HG02642 (cell line): ENCODE measurements around the gene PASD1.
"Not testable (repeated sequence)": the region's sequence is repeated elsewhere in the genome, so short reads cannot be mapped to it uniquely, and the experiment has no call there.

Experiments used
- ATAC-seq: cut with Tn5 transposase; IDR thresholded peaks from one replicate; pipeline ENCODE4 v1.9.1; 2021; ENCODE audit warnings: mild to moderate bottlenecking; ENCODE audit not compliant: unreplicated experiment, poor library complexity

PASD1 gene

DNA sequence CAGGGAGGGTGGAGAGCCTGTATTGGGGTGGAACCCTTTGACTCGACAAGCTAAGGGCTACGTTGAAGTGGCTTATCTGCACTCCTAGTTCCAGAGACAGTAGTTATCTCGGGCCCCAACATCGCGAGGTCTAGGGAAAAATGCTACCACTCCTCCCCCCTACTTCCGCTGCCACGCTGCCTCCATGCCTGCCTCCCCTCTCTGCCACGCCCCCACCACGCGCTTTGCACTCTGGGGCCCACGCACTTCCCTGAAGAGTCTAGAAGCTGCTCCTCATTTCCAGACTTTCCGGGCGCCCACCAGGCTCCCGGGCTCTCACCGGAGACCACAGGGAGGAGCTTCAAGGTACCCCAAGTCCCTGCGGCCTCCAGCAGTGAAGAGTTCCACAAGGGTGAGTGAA is at the start of gene PASD1:
Gene PASD1, plus strand, starts transcription at position 227 of the 400 bp plus-strand sequence. CDS start 37,879 bp downstream, outside the sequence.
- no peak for ATAC-seq

DNA sequence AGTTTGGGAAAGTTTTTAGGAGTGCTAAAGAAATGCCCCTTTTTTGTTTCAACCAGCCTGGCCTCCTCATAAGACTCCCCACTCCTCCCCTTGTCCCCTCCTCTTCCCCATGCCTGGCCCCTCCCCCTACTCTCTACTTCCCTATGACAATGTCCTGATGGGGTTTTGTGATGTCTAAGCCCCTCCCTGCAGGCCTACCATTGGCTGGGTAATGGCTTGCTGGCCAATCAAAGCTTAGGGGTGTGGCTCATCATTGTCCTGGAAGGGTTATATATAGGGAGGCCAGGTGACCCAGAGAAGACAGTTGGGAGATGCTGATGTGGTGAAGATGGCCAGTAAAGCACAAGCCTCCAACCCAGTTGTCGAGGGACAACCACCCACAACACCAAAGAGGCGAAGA is 48.2 kb upstream of the PASD1 start:
- no peak for ATAC-seq

DNA sequence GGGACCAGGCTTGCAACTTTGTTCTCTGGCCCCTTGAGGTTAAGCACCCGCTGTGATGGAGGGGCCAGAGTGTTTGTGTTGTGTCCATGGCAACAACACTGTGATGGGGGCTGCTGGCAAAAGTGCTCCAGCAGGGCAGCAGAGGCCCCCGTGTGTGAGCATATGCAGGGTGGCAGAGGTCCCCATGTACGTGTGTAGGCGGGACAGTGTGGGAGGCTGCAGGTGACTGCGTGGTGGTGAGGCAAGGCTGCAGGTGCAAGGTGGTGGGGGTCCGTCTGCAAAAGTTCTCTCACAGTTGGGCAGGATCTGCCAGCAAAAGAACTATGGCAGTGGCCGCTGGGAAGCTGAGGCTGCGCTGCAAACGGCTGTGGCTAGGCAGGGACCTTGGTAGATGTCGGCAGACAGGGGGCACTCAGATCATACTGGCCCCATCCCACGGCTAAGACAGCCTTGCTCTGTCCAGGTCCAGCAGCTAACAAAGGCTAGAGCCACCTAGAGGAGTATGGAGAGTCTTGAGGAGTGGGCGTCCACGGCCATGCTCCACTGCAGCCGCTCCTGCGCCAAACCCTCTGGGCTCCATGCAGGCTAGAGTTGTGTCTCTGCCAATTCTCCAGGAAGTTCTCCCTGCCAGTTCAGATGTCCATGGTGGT is 46.8 kb upstream of the PASD1 start:
- no peak for ATAC-seq

GRCh38 chrX:151517421-151517820 is 46.1 kb upstream of the PASD1 start:
- ATAC-seq, result no peak

GRCh38 chrX:151523351-151523750 is 40.1 kb upstream of the PASD1 start:
- ATAC-seq, result no peak

DNA sequence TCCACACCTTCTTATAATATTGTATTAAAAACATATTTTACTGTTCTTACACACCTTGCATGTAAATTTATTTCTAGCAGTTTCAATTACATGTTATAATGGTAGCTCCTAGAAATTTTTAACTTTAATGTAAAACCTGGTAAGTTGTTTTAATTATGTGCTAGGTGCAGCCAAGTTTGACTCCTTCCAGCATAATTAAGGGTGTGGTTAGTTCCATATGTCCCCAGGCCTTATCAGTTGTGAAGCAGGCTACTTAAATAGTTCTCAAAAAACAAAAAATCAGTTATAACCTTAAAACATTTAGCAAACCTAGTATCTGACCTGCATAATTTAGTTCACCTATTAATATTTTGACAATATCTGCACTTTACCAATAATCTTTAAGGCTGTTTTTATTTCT is 26.9 kb upstream of the PASD1 start:
- no peak for ATAC-seq

DNA sequence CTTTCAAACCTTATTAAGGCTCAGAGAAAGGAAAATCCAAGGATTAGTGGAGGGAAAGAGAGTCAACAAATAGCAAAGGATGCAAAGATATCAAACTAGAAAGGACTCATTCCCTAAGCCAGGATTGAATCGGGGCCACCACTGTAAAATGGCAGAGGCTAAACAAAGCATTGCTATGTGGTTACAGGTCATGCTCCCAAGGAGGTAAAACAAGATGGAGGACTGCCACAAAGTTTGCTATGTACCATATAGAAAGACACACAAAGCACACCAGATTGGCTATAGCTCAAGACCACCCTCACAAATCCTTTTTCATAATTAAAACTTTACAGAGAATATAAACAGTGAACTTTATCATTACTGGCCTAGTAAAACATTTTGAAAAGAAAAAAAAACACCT is 25.9 kb upstream of the PASD1 start:
- ATAC-seq, result no peak

DNA sequence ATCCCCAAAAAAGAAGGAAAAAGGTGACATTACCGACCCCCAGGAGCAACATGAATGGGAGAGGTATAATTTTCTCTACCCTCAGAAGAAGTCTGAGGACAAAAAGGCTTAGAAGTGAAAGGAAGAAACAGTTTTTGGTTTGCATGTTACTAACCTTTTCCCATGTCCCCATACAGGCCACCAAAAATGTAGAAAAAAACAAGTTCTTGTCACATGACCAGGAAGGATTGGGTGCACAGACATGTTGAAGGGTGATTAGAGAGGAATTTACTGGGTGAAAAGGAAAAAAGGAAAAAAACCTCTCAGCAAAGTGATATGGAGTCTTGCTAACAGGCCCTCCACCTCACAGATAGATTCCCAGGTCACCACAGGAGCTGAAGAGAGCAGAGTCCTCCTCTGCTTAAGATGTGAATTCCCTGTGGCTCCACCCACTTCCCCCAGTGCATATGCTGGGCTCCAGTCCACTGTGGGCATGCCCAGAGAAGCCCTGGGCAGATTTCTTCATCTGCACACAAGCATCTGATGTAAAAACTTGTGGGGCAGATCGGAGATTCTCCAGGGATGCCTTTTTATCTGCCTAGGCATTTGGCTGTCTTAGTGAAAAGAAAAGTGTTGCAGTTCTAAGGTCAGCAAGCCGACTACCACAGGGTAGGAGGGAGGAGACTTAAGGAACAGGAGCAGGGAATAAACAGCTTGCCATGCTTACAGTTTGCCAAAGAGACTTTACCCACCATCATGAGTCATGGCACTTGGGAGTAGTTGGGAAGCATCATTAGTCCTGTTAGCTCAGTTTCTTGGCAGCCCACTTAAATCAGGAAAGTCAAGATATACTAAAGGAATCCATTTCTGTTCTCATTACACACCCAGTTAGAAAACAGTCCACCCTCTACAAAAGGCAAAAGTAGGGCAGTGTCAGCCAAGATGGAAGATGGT is 25.0 kb upstream of the PASD1 start:
- no peak for ATAC-seq

- ATAC-seq, result no peak
These were observed 19.8 kb upstream of the PASD1 start for GRCh38 chrX:151543706-151544105.

GRCh38 chrX:151546226-151546625 is 17.2 kb upstream of the PASD1 start:
- ATAC-seq, result not testable (repeated sequence)

GRCh38 chrX:151551176-151551575 is 12.3 kb upstream of the PASD1 start:
- not testable (repeated sequence) for ATAC-seq

GRCh38 chrX:151552743-151553142 is 10.7 kb upstream of the PASD1 start:
- ATAC-seq, result no peak

- ATAC-seq, result not testable (repeated sequence)
These were observed 8.2 kb upstream of the PASD1 start for GRCh38 chrX:151555301-151555700.

GRCh38 chrX:151562485-151562884 is 990 bp upstream of the PASD1 start:
- not testable (repeated sequence) for ATAC-seq

DNA sequence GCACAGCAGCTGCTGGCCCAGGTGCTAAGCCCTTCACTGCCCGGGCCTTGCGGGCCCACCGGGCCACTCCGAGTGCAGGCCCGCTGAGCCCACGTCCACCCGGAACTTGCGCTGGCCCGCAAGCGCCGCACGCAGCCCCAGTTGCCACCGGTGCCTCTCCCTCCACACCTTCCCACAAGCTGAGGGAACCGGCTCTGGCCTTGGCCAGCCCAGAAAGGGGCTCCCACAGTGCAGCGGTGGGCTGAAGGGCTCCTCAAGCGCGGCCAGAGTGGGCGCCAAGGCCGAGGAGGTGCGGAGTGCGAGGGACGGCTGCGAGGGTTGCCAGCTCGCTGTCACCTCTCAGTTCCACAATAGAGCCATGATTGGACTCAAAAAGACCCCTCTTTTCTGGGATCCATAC is 472 bp upstream of the PASD1 start:
- not testable (repeated sequence) for ATAC-seq

DNA sequence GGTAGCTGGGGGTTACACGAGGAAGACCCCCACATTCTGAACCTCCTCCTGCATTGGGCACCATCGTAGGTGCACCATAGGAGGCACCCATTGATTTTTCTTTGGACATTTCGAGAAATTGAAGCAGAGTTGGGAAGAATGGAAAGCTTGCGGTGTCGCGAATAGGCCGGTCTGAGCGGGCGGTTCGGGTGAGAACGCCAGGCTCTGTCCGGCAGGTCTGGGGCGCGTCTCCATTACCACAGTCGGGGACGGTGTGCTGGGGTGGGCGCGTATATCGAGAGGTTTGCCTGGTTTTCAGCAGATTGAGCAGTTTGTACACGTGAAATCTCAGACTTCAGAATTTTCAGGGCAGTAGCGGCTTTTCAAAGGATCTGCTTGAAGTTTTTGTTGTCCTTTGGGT is 560 bp downstream of the PASD1 start:
- ATAC-seq, result no peak

DNA sequence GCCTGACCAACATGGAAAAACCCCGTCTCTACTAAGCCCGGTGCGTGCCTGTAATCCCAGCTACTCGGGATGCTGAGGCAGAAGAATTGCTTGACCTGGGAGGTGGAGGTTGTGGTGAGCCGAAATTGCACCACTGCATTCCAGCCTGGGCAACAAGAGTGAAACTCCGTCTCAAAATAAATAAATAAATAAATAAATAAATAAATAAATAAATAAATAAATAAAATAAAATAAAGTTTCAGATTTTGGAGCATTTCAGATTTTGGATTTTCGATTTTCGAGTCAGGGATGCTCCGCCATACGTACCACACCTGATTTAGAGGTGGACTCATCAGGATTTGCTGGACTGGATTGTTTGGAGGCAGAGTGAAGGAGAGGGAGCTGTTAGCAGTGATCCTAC is 3.4 kb downstream of the PASD1 start:
- not testable (repeated sequence) for ATAC-seq

- no peak for ATAC-seq
These were observed 7.1 kb downstream of the PASD1 start for GRCh38 chrX:151570561-151570960.

- ATAC-seq, result not testable (repeated sequence)
These were observed 29.9 kb downstream of the PASD1 start for GRCh38 chrX:151593384-151593783.

DNA sequence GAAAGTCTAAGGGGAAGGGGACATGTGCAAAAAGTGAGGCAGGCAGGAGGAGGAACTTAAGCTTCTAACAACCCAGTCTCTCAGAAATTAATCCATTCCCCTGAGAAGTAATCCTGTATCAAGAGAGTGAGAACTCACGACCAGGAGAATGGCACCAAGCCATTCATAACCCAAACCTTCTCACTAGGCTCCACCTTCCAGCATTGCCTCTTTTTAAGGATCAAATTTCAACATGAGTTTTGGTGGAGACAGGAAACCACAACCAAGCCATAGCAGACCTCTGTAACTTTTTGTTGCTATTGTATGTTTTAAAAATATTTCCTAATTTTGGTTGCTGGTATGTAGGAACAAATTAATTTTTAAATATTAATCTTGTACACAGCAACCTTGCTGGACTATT is 32.8 kb downstream of the PASD1 start:
- no peak for ATAC-seq

DNA sequence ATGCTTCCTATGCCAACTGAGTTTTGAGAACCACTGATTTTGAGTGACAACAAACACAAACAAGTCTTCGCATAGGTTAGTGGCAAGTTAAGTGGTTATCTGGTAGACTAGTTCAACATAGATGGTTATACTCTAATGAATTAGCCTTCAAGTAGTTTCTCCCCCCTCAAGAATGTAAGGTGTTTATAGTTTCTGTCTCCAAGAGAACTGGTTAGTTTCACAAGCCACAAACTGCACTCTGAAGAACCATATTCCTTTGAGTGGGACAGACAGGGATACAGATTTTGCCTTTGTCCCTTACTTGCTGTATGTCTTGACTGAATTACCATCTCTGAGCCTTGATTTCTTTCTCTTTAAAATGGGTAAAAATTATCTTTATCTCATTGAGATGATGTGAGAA is 41.5 kb downstream of the PASD1 start:
- ATAC-seq, result no peak

GRCh38 chrX:151609222-151609621 is 45.7 kb downstream of the PASD1 start:
- ATAC-seq, result no peak
